Stomach (tissue), 4 donors: ENCODE data around the gene MARS2.

Experiments used
- CTCF ChIP-seq, 7 experiments: fragments of 450-650 bp in 4 of 7; fragments of 200-600 bp in 3 of 7; sonication (generic) in 3 of 7; IDR thresholded peaks; one replicate each; pipeline ENCODE4 v1.5.1; 2016 to 2019; ENCODE audit warnings: antibody characterized with exemption in 7 of 7, control low read depth in 2 of 7, mild to moderate bottlenecking in 1 of 7
- POLR2A ChIP-seq, 4 donors: fragments of 450-650 bp; IDR thresholded peaks; one replicate each; pipeline ENCODE4 v1.6.1; 2016; ENCODE audit warnings: antibody characterized with exemption in 4 of 4, control low read depth in 2 of 4, mild to moderate bottlenecking in 1 of 4, moderate library complexity in 1 of 4
- POLR2AphosphoS5 ChIP-seq, 3 donors: sonication (generic); formaldehyde crosslinking; IDR thresholded peaks; one replicate each; pipeline ENCODE4 v1.6.1; 2016; ENCODE audit warnings: antibody characterized with exemption in 3 of 3

GRCh38 chr2:197711578-197711977 is 6.4 kb downstream of the MARS2 start:
- TF ChIP-seq CTCF (IDR thresholded peaks at IDR 0.05) (no peak), POLR2A (IDR thresholded peaks at IDR 0.05) (no peak), POLR2AphosphoS5 (IDR thresholded peaks at IDR 0.05) (no peak)
